Stimulated activated CD4-positive, alpha-beta T cell treated with anti-CD3 and anti-CD28 coated beads, Interleukin-1b, Interleukin-23, amount 100 ng/mL, for 48 hours (primary cell): ENCODE results near the gene TRAPPC2L.
"Not testable (repeated sequence)": the region's sequence is repeated elsewhere in the genome, so short reads cannot be mapped to it uniquely, and the experiment has no call there.

Experiments used
- DNase-seq: peaks from one replicate; pipeline ENCODE4 v3.0.0-alpha.2; 2020

The TRAPPC2L gene

GRCh38 chr16:88878967-88879787 is 22.2 kb downstream of the TRAPPC2L start:
- no peak for DNase-seq

- DNase-seq, result no peak
These were observed 22.8 kb downstream of the TRAPPC2L start for GRCh38 chr16:88879788-88880055.

GRCh38 chr16:88880226-88881006 is 23.5 kb downstream of the TRAPPC2L start:
- no peak for DNase-seq

GRCh38 chr16:88881007-88881615 is 24.2 kb downstream of the TRAPPC2L start:
- no peak for DNase-seq

GRCh38 chr16:88881675-88882357 is 24.9 kb downstream of the TRAPPC2L start:
- no peak for DNase-seq

GRCh38 chr16:88882358-88883030 is 25.6 kb downstream of the TRAPPC2L start:
- DNase-seq, result no peak

GRCh38 chr16:88883117-88883895 is 26.4 kb downstream of the TRAPPC2L start:
- DNase-seq, result no peak

GRCh38 chr16:88883946-88884345 is 27.0 kb downstream of the TRAPPC2L start:
- no peak for DNase-seq

- DNase-seq, result no peak
These were observed 27.8 kb downstream of the TRAPPC2L start for GRCh38 chr16:88884569-88885271.

GRCh38 chr16:88885693-88886280 is 28.9 kb downstream of the TRAPPC2L start:
- DNase-seq, result no peak

- DNase-seq, result no peak
These were observed 29.5 kb downstream of the TRAPPC2L start for GRCh38 chr16:88886420-88886844.

- DNase-seq, result no peak
These were observed 30.1 kb downstream of the TRAPPC2L start for GRCh38 chr16:88886845-88887521.

- DNase-seq, result no peak
These were observed 31.1 kb downstream of the TRAPPC2L start for GRCh38 chr16:88888057-88888456.

- no peak for DNase-seq
These were observed 31.8 kb downstream of the TRAPPC2L start for GRCh38 chr16:88888461-88889387.

- DNase-seq, result not testable (repeated sequence)
These were observed 32.9 kb downstream of the TRAPPC2L start for GRCh38 chr16:88889702-88890352.

GRCh38 chr16:88891083-88891482 is 34.2 kb downstream of the TRAPPC2L start:
- DNase-seq, result no peak

GRCh38 chr16:88892065-88892464 is 35.1 kb downstream of the TRAPPC2L start:
- DNase-seq, result no peak
